GM12874 (cell line): ENCODE results near the gene NDST1.

Source experiments
- TF ChIP-seq, protein P1 (sequence below): IDR thresholded peaks from 2 replicates; pipeline ENCODE4 v1.5.1; 2011; ENCODE audit warnings: low read depth, mild to moderate bottlenecking, control low read depth, low read length, moderate library complexity; ENCODE audit not compliant: insufficient read depth

The NDST1 gene

DNA sequence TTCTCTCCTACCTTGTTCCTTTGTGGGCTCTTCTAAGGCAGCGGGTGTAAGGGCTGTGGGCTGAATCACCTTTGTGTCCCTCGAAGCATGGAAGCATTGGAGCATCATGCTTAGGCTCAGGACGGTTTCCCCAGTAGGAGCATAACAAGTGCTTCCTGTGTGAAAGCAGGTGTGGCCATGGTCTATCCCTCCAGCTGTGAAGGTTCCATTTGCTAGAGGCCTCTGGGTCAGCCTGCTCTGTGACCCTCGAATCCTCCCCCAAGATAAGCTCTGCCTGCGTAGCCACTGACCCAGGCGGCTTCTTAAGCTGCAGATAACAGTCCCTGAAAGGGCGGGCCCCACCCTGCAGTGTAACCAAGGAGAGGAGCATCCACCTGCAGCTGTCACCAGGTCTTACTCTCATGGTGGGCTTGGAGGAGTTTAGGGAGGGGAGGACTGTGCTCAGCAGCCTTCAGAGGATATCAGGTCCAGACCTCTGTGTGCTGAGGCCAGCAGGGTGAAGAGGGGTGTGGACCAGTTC, 8.4 kb upstream of the NDST1 start:
- TF ChIP-seq, protein P1, sequence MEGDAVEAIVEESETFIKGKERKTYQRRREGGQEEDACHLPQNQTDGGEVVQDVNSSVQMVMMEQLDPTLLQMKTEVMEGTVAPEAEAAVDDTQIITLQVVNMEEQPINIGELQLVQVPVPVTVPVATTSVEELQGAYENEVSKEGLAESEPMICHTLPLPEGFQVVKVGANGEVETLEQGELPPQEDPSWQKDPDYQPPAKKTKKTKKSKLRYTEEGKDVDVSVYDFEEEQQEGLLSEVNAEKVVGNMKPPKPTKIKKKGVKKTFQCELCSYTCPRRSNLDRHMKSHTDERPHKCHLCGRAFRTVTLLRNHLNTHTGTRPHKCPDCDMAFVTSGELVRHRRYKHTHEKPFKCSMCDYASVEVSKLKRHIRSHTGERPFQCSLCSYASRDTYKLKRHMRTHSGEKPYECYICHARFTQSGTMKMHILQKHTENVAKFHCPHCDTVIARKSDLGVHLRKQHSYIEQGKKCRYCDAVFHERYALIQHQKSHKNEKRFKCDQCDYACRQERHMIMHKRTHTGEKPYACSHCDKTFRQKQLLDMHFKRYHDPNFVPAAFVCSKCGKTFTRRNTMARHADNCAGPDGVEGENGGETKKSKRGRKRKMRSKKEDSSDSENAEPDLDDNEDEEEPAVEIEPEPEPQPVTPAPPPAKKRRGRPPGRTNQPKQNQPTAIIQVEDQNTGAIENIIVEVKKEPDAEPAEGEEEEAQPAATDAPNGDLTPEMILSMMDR: no peak

DNA sequence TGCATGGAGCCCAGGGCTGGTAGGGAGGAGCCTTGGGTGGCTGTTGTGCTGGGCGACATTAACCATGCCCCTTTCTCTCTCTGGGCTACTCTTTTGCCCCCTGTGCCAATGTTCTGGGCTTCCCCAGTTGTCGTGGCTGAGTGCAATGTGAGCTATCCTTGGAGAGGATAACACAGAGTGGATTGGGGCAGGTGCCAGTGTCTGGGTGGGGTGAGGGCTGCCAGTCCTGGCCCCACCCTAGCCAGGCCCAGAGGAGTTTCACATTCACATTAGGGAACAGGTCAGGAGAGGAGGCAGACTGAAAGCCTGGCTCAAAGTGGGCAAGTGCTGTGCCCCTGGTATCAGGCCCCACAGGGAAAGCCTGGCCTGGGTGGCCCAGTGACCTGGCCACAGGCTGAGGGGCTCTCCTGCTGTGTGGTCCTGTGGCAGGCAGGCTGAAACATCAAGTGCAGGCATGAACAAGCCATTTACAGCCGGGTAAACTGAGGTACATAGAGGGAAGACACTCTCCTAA, 7.5 kb upstream of the NDST1 start:
- TF ChIP-seq, protein P1: no peak

DNA sequence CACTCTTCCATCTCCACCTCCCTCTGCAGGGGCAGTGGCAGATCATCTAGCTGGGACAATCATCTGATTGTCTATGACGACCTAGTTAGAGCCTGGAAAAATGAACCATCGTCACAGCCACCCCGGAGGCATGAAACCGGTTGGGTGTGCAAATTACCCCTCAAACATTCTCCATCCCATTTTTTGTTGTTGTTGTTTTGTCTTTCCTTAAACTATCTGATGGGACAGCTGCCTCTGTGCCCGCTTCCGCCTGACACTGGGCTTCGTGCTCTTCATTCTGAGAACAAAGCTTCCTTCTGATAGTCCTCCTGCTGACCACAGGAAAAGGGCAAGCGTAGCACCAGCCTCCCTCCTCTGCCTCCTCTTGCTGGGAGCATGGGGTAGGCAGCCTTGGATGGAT, 7.0 kb upstream of the NDST1 start:
- TF ChIP-seq, protein P1: no peak

DNA sequence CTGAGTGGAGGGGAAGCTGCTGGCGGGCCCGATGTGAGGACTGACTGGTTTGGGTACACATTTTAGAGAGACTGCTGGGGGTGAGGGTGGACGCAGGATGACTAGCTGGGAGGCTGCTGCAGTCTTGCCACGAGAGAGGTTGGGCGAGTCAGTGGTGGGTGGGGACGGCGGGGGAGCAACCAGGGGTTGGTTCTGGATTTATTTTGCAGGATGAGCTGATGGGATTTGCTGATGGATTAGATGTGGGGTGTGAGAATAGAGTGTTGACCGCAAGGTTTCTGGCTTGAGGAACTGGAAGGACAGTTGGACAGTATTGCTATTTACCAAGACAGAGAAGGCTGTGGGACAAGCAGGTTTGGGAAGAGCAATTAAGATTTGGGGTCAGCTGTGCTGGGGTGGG, 5.8 kb upstream of the NDST1 start:
- TF ChIP-seq, protein P1: no peak

DNA sequence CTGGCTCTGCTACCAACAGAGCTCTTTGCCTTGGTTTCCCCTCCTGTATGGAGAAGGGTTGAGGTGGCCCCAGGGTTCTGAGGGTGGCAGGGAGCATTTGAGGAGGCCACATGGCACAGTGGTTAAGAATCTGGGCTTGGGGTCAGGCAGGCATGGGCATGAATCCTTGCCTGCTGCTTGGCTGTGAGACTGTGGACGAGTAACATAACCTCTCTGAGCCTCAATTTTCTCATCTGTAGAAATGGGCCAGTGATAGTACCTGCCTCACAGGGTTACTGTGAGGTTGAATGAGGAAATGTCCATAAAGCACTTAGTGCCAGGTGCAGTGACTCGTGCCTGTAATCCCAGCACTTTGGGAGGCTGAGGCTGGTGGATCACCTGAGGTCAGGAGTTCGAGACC, 5.1 kb upstream of the NDST1 start:
- TF ChIP-seq, protein P1: no peak

DNA sequence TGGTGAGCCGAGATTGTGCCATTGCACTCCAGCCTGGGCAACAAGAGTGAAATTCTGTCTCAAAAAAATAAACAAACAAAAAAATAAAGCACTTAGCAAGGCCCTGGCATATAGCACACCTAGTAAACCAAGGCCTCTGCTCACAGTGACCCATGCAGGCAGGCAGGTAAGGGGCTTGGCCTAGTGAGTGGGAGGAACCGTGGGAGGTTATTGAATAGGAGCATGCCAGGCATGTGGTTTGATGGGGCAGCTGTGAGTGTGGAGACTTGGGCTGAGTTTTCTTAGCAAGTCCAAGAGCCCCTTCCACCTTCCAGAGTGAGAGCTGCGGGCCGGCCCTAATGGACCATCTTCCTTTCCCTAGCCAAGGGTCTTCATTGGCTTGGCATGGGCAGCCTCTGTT, 4.5 kb upstream of the NDST1 start:
- TF ChIP-seq, protein P1: no peak

DNA sequence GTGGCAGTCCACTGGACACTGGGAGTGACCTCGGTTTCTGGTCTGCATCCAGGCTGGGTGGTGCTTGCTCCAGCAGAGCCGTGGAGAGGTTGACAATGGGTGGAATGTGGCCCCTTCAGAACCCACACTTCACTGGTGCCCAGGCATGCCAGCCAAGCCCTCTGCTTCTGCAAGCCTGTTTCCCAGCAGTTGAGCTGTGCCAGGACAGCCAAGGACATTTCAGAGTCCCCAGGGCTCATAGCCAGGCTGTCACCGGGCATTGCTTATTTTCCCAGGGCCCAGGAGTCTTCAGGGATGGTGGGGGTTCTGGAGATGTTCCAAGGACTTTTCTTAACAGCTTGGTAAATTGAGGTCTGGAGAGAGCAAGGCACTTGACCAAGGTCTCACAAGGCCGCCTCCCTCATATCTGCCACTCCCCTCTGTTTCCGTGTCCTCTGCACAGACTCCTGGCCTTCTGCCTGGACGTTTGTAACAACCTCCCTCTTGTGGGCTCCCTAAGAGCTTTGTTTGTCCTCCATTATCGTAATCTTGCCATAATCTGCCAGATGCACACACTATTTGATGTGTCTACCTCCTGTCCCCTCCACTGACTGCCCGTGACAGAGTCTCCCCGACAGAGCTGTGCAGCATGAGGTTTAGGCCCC, 3.8 kb upstream of the NDST1 start:
- TF ChIP-seq, protein P1: no peak
